Globus pallidus (tissue), 1 donor: Measurements from ENCODE around the gene SIGLEC15.
"Not testable (repeated sequence)": the region's sequence is repeated elsewhere in the genome, so short reads cannot be mapped to it uniquely, and the experiment has no call there.

ENCODE experiments used
- DNase-seq: peaks from one replicate; pipeline ENCODE4 v3.0.0-alpha.2; 2015; ENCODE audit warnings: low spot score

SIGLEC15 gene

DNA sequence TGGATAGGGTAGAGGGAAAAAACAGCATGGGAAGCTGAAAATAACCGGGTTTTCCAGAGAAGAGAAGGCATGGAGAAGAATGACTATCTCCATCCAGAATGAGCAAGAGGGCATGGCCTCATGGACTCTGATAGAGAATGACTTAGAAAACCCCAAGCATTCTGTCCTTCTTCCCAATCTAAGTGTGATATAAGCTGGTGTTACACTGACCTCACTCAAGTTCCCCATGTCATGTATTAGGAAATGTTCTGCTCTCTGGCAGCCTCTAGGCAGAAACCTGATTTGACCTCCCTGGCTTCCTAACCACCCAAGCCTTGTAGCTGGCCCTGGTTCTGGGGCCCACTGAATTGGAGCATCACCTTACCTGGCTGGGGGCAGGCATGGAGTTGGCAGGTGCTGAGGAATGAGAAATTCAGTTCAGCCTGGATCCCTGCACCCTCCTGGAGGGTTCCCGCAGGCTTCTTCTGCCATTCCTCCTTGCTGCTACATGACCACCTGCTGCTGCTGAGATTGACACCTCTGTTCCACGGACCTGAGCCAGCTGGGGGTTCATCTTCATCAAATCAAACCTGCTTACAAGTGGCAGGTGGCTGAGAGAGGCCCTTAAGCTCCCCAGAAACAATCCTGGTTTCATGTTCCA is 5.2 kb upstream of the SIGLEC15 start:
- DNase-seq, result no peak

DNA sequence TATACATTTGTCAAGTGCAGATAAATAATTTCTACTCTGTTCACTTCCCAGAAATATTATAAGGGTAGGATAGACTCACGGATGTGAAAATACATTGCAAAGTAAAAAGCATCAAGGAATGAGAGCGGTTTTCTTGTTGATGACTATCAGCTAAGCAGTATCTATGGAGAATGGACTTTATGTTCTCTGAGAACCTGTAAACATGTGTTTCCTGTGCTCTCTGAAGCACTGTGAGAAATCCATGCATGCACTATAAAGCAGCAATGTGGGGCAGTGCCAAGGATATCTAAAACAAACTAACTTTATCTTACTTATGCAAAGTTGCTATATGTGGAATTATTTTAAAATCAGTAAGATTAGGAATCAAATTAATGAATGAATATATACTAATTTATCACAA is 4.4 kb upstream of the SIGLEC15 start:
- no peak for DNase-seq

DNA sequence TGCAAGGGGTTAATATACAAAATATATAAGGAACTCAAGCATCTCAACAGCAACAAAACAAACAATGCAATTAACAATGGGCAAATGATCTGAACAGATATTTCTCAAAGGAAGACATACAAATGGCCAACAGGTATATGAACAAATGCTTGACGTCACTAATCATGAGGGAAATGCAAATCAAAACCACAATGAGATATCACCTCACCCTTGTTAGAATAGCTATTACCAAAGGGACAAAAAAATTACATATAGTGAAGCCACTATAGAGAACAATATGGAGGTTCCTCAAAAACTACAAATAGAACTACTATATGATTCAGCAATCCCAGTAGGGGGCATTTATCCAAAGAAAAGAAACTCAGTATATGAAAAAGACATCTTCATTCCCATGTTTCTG is 3.8 kb upstream of the SIGLEC15 start:
- no peak for DNase-seq

DNA sequence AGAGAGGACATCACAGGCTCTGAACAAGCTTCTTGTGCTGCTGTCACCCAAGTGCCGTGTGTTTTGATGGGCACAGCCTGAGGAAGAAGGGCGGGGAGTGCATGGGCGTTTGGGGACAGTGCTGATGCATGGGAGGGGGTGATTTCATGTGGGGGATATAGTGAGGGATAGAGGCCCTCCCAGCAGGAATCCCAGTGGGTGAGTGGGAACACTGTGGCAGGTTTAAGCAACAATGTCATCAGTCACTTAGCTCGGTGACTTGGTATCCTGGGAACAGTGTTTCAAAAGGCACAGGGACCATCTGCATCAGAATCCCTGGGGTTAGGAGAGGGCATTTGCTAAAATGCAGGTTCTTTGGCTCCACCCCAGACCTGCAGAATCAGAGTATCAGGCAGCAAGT is 609 bp downstream of the SIGLEC15 start:
- DNase-seq, result no peak

DNA sequence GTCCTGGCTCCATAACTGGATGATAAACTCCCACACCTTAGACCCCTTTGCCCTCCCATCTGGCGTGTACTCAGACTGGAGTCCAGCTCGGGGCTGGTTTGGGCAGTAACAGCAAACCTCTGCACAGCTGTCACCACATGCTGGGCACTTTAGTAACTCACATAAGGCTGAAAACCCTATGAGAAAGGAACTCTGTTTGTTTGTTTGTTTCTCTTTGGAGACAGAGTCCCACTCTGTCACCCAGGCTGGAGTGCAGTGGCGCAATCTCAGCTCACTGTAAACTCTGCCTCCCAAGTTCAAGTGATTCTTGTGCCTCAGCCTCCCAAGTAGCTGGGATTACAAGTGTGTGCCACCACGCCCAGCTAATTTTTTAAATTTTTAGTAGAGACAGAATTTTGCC is 1.2 kb downstream of the SIGLEC15 start:
- not testable (repeated sequence) for DNase-seq

DNA sequence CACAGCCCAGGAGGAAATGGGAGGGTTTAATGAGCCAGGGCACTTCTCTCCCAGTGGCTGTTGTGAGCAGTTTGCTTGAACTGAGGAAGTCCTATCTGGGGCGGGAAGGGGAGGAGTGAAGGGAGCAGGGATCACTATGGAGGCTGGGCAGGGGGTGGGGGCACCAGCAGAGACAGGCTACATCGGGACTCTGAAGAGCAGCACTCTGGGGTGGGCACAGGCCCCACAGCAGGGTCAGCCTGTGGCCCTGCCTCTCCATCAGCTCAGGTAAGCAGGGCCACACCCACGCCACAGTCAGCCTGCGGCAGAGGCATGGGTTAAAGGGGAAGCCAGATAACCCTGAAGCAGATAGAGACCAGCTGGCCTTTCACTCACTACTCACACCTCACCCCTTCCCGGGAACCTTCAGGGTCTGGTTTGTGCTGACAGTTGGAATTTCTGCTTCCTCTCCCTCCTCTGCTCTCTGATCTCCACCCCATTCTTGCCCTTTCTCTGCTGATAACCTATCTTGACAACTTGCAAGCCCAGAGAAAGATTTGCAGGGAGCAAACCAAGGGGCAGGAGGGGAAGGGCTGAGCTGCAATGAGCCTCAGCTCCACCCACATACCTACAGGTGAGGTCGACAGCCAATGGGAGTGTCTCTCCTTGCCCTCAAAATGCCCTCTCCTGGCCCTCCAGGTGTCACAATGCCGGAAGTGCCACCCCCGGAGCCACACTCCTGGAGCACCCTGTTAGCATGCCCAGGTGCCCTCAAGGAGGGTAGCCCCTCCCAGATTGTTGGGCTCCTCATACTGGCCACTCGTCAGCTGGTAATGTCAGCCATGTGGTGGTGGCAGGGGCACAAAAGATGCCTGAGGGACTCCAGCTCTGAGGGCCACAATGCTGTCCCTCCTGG is 3.7 kb downstream of the SIGLEC15 start:
- DNase-seq, result no peak

DNA sequence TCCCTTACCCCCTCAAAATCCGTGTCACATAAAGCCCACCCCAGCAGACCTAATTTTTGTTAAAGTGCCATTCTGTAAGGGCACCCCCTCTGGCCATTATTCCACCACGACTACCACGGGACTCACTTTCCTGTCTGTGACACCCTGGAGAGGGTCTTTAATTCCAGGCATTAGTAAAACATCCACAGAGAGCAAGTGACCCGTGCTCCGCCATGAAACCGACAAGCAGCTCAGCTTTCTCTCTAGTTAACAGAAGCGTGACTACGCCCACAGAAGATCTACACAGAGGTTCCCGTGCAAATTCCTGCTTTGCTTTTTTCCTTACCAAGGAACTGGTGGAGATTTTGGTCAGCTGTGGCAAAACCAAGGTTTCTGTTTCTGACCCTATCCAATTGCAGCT is 4.4 kb downstream of the SIGLEC15 start:
- DNase-seq, result no peak

DNA sequence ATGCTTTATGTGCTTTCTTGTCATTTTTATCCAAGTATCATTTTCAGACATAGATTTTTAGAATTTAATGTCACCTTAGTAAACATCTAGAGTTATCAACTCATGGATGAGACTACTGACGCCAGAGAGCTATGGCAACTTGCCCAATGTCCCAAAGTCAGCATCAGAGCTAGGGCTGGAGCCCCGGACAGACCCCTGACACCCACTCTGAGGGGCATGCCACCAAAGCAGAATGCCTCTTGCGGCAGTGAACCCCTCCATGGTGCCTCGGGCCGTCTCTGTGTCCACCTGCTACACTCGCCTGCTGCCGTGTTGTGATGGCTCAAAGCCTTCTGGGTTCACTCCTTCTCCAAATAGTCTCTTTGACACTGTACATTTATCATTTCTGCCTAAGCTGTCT is 5.4 kb downstream of the SIGLEC15 start:
- no peak for DNase-seq

DNA sequence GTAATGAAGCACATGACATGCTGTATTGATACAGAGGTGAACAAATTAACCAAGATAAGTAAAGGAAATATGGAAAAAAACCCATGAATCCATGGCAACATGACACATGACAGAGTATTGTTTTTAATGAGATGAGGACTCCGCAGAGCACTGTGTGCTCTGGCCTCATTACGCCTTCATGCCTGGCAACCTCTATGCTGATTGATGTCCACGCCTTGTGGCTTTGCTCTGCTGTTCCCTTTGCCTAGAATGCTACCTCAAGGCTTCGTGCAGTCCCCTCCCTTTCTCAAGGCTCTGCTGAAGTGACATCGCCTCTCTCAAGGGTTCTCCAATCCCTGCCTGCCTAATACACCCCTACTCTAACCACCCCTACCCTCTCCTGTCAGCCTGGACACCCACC is 8.4 kb downstream of the SIGLEC15 start:
- DNase-seq, result no peak

DNA sequence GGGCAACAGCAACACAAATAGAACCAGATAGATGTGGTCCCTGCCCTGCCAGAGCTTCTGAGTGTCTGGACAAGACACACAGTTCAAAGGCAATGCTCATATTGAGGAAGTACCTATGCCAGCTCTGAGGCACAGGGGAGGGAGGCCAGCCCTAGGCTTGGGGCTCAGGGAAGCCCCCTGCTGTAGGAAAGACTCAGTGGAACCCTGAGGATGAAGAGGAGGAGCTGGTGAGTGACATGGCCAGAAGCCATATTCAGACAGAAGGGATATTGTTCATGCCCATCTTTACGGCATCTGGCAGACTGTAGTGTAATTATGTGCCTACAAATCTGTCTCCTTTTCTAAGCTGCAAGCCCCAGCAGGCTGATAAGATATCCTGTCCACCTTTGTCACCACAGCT is 8.8 kb downstream of the SIGLEC15 start:
- no peak for DNase-seq

DNA sequence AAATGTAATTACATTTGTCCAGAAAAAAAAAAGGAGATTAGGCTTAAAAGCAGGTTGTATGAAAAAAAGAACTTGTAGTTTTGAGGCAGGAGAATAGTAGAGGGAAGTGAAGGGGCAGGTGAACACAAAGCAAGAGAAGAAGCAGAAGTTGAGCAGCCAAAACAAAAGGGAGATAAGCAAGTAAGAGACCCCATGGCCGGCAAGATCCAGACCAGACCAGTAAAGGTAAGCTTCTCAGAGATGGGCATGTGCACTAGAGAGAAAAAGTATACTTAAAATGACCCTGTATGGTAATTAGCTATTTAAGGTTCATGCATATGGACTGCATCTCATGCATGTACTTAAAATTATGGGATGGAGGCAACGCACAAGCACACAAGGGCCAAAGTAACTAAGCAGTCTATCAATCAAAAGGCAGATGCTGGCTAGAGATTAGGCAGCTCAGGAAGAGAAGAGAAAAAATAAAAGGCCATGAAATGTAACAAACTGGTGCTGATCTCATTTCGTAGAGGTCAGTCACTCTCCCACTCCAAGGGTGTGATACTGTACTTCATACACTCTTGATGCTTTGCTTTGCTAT is 9.7 kb downstream of the SIGLEC15 start:
- no peak for DNase-seq

DNA sequence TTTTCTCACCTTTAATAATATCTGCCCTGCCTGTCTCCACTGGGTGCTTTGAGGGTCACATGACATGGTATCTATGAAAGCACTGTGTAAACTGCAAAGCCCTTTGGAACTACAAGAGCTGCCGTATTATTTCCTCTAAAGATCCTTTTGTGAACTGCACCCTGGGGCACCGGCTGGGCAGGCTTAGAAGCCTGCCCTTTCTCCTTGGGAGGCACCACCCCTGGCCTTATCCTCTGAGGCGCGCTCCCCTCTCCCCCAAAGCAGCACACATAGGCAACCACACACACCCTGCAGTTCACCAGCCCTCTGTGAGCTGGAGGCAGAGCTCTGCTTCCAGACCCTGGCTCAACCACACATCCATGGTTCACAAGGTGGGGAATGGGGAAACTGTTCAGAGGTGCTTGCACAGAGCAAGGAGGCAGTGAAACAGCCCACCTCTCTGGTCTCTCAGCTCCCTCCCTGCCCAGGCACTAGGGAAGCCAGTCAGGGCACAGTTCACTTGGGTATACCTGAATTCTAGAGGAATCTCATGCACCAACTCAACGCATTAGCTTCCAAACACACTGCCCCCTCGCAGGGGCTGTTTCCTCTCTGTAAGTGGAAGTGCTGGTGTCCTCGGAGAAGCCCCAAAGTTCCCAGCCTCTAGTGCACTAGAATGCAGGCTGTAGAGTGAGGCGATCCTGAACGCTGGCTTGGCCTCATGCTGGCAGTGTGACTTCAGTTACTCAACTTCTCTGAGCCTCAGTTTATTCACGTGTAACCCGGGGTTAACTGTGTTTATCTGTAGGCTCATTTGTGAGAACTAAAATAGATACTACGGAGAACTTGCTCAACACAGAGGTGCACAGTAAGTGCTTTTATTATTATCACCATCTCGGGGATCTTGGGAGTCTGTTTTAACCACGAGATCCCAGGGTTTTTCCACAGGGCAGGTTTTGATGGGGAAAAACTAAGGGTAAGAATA is 11.0 kb downstream of the SIGLEC15 start:
- DNase-seq, result no peak

DNA sequence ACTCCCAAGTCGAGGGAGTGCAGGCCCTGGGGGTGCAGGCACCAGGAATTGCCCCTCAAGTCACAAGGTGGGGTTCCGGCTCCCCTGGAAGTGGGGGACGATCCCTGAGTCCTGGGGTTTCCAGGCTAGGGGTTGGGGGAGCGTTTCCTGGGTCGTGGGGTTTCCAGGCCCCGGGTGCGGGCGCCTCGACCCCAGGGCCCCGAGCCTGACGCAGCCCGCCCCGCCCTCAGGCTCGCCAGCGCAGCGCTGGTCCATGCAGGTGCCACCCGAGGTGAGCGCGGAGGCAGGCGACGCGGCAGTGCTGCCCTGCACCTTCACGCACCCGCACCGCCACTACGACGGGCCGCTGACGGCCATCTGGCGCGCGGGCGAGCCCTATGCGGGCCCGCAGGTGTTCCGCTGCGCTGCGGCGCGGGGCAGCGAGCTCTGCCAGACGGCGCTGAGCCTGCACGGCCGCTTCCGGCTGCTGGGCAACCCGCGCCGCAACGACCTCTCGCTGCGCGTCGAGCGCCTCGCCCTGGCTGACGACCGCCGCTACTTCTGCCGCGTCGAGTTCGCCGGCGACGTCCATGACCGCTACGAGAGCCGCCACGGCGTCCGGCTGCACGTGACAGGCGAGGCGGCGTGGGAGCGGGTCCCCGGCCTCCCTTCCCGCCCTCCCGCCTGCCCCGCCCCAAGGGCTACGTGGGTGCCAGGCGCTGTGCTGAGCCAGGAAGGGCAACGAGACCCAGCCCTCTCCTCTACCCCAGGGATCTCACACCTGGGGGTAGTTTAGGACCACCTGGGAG is 12.0 kb downstream of the SIGLEC15 start:
- no peak for DNase-seq

DNA sequence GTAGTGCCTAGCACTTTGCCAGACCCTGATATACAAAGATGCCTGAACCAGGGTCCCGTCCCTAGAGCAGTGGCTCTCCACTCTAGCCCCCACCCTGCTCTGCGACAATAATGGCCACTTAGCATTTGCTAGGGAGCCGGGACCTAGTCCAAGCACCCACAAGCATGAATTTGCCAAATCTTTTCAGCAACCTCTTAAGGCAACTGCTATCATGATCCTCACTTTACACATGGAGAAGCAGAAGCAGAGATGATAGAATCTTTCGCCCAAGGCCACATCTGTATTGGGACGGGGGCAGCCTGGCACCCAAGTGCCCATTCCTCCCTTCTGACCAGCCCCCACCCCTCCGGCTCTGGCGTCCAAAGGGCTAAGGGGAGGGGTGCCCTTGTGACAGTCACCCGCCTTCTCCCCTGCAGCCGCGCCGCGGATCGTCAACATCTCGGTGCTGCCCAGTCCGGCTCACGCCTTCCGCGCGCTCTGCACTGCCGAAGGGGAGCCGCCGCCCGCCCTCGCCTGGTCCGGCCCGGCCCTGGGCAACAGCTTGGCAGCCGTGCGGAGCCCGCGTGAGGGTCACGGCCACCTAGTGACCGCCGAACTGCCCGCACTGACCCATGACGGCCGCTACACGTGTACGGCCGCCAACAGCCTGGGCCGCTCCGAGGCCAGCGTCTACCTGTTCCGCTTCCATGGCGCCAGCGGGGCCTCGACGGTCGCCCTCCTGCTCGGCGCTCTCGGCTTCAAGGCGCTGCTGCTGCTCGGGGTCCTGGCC is 13.0 kb downstream of the SIGLEC15 start:
- peak; percentile 7 for DNase-seq

DNA sequence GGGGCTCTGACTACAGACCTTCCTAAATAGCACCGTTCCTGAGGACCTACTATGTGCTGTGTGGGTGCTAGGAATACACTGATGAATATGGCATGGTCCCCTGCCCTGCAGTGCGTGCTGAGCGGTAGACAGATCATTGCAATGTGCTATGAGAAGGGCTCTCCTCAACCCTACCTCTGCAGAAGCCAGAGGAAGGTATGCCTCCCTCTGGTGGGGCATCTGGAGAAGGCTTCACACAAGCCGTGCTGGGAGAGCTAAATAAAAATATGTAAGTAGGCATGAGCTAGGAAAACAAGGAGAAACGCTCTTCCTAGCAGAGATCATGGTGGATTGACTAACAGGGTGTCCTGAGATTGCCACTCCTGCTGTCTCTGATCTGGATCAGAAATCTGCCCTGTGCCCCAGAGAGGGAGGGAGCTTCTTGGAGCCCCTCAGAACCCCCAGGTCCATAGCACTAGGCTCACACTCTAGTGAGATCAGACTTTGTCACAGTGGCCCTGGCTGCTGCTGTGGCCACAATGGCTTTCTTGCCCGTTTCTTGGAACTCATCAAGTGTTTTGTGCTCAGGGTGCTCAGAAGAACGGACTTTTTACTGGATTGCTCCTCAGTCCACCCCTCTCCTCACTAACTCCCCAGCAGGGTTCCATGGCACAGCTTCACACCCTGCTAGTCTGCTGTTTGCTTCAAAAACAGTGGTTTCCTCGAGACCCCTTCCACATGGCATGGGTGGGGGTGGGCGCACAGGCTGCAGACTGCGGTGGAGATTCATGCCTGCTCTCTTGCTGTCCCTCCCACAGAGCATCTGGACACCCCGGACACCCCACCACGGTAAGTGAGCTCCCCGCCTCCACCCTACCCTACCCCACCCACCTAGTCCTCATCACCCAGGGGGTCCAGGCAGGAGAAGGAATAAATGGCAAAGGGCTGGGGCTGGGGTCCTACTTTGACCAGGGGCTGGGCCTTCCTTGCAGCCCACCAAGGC is 14.2 kb downstream of the SIGLEC15 start:
- DNase-seq, result no peak

DNA sequence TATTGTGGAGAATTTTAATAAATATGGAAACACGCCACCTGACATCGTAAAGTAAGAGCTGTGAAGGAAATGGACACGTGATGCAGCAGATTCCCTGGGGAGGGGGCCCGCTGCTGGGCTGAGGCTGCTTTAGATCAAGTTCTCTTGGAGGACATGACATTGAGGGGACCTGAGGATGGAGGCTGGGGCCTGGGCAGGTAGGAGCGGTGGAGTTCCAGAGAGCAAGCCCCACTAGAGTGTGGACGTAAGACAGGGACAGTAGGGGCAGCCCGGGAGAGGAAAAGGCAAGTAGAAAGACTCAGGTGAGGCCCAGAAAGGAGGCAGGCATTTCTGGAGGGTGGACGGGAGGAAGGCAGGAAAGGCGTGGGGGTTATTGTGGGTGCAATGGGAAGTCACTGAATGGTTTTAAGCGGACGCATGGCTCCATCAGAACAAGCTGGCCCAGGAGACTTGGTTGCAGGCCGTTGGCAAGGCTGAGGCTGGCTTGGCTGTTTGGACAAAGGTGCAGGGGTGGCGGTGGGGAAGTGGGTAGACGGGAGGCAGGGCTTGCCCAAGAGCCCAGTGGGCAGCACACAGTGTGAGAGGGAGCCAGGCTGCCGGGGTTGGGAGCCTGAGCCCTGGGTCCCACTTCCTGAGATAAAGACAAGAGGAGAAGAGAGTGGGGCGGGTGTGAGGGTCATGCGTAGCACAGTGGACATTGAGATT is 15.7 kb downstream of the SIGLEC15 start:
- DNase-seq, result no peak

DNA sequence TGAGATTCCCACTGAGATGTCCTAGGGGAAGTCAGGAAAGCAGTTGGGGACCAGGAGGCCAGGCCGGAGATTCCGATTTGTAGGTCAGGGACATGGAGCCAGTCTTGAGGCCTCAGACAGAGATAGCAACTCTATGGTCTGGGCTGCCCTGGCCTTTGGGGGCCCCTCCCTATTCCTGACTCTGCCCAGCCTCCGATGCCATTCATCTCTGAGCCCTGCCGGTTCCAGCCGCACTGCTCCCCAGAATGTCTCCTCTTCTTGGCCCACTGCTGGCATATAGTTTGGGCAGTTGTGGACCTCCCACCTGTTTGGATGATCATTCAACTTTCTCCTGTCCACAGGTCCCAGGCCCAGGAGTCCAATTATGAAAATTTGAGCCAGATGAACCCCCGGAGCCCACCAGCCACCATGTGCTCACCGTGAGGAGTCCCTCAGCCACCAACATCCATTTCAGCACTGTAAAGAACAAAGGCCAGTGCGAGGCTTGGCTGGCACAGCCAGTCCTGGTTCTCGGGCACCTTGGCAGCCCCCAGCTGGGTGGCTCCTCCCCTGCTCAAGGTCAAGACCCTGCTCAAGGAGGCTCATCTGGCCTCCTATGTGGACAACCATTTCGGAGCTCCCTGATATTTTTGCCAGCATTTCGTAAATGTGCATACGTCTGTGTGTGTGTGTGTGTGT is 16.4 kb downstream of the SIGLEC15 start:
- no peak for DNase-seq

DNA sequence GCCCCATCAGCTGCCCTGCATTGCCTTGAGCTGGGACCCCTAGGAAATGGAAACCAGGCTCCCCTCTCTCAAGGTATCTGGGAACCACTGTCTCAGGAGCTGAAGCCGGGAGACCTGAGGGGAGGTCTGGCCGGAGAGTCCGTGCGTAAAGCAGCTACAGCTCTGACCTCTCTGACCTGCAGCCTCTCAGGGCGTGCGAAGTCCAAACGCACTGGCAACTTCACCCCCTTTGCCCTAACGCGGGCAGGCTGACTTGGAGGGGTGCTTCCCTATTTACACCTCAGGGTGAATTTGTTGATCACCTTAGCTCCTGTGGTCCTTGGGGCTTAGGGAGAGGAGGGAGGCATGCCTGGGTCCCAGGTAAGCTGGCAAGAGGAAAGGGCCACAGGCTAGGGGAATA is 17.5 kb downstream of the SIGLEC15 start:
- no peak for DNase-seq
